HCT116 (cell line): ENCODE data around the gene SLC66A1.

Source experiments
- CEBPB ChIP-seq: IDR thresholded peaks from 2 replicates; pipeline ENCODE4 v1.6.1; 2012; ENCODE audit warnings: low read depth
- CTCF ChIP-seq, 3 experiments: fragments of 200-600 bp in 1 of 3; sonication (generic) in 1 of 3; IDR thresholded peaks in 2 of 3; conservative IDR thresholded peaks in 1 of 3; 2 replicates each; pipeline ENCODE4 v1.5.1; 2012 to 2017; ENCODE audit warnings: low read depth in 2 of 3, low read length in 2 of 3, antibody characterized with exemption in 1 of 3, borderline replicate concordance in 1 of 3, control low read depth in 1 of 3, mild to moderate bottlenecking in 1 of 3, mixed read lengths in 1 of 3, mixed run types in 1 of 3, moderate library complexity in 1 of 3; ENCODE audit not compliant: insufficient read depth in 1 of 3
- EZH2 ChIP-seq: fragments of 200-600 bp; sonication (generic); IDR thresholded peaks from 2 replicates; pipeline ENCODE4 v1.6.1; 2017; ENCODE audit warnings: antibody characterized with exemption, mixed run types
- EZH2phosphoT487 ChIP-seq: fragments of 200-600 bp; IDR thresholded peaks from 2 replicates; pipeline ENCODE4 v1.6.1; 2018; ENCODE audit warnings: antibody characterized with exemption, borderline replicate concordance
- JUND ChIP-seq: IDR thresholded peaks from 2 replicates; pipeline ENCODE4 v1.6.1; 2012
- MAX ChIP-seq: IDR thresholded peaks from 2 replicates; pipeline ENCODE4 v1.6.1; 2012
- POLR2A ChIP-seq: IDR thresholded peaks from 2 replicates; pipeline ENCODE4 v1.7.0; 2011; ENCODE audit warnings: borderline replicate concordance; ENCODE audit not compliant: insufficient read depth, insufficient read length; ENCODE audit errors: extremely low read depth
- POLR2AphosphoS5 ChIP-seq: IDR thresholded peaks from 2 replicates; pipeline ENCODE4 v1.6.1; 2011; ENCODE audit warnings: mild to moderate bottlenecking, low read depth, low read length, moderate library complexity
- RAD21 ChIP-seq: IDR thresholded peaks from 2 replicates; pipeline ENCODE4 v1.6.1; 2012; ENCODE audit warnings: low read depth, mild to moderate bottlenecking
- SIN3A ChIP-seq: IDR thresholded peaks from 2 replicates; pipeline ENCODE4 v1.6.1; 2012; ENCODE audit warnings: low read depth
- SP1 ChIP-seq: IDR thresholded peaks from 2 replicates; pipeline ENCODE4 v1.6.1; 2012; ENCODE audit warnings: low read depth
- YY1 ChIP-seq: IDR thresholded peaks from 2 replicates; pipeline ENCODE4 v1.6.1; 2011; ENCODE audit warnings: low read length, low read depth, moderate library complexity, mild to moderate bottlenecking; ENCODE audit not compliant: insufficient replicate concordance; ENCODE audit errors: extremely low read depth
- ZFX ChIP-seq: fragments of 450-650 bp; IDR thresholded peaks from 2 replicates; pipeline ENCODE4 v1.6.1; 2017

GRCh38 chr1:19357299-19357986 lies 45.3 kb downstream of the SLC66A1 start:
- TF ChIP-seq EZH2 = no peak
- no peak for TF ChIP-seq SP1
- TF ChIP-seq CTCF (IDR thresholded peaks at IDR 0.05 in 2 of 3, conservative IDR thresholded peaks at IDR 0.05 in 1 of 3; ENCODE audit: borderline replicate concordance in 1 of 3, insufficient read depth in 1 of 3, low read depth in 2 of 3, low read length in 2 of 3) = no peak
- no peak for TF ChIP-seq RAD21
- no peak for TF ChIP-seq YY1
- no peak for TF ChIP-seq CEBPB
- TF ChIP-seq MAX = no peak
- TF ChIP-seq POLR2A = no peak
- TF ChIP-seq ZFX = no peak
- TF ChIP-seq JUND = no peak
- TF ChIP-seq POLR2AphosphoS5 = no peak
- no peak for TF ChIP-seq SIN3A
- no peak for TF ChIP-seq EZH2phosphoT487
